ENCODE results near the gene ARPP21.

The ARPP21 gene

DNA sequence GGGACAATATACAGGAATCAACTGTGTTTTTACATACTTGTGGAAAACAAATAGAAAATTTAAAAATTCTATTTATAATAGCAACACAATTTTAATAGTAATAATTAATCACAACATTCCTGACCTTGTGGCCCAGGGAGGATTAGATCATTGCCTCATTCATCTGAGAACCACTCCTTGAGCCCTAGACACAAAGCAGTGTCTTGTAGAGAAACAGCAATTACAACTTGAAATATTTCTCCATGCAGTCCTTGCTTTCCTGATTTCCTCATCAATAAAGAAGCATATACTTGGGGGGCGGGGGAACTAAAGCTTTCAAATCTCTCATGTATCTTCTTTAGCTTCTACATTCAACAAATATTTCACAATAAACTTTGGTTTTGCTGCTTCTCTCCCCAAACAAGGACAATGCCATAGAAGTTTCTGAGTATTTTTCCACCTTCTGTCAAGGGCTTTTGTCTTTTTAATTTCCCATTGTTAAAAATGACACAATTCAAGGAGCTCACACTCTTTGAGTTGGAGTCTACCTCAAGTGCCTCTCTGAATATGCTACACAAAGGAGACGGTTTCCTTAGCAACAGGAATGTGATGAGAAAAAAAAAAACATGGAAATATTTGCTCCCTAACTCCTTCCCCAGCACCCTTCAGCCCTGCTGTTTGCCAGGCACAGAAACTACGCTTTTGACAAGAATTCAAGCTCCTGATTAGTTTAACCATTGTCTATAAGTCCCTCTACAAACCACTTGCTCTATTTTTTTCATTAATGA lies 118.8 kb downstream of the ARPP21 start:
- H3K36me3 Mint-ChIP-seq, result no peaks in the 10 kb centered on the region
- H3K27me3 Mint-ChIP-seq, result no peaks in the 10 kb centered on the region
- H3K27ac Mint-ChIP-seq, result no peak overlapping the region
- H3K9me3 Mint-ChIP-seq, result no peaks in the 10 kb centered on the region
- no peaks in the 10 kb centered on the region for H3K4me1 Mint-ChIP-seq
- no peak overlapping the region for H3K4me3 Mint-ChIP-seq

DNA sequence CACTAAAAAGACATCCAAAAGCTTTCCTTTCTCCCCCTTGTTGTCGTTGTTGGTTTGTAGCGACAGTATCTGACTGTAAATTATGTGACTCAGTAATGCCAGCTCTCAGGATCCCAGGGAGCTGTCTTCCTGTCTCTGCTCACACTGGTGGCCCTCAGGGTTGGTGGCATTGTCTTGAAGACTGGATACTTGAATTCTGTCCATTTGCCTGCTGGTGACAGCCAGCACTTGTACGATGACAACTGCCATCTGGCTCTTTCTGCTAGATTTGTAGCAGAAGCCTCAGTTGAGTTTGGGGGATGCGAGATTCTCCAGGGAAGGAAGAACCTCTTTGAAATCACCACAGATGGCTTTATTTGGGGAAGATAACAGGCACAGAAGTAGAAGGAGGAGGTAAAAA lies 120.8 kb downstream of the ARPP21 start:
- Mint-ChIP-seq H3K36me3 (no peaks in the 10 kb centered on the region), H3K27ac (no peak overlapping the region), H3K27me3 (no peaks in the 10 kb centered on the region), H3K4me1 (no peaks in the 10 kb centered on the region), H3K4me3 (no peak overlapping the region), H3K9me3 (no peaks in the 10 kb centered on the region)

DNA sequence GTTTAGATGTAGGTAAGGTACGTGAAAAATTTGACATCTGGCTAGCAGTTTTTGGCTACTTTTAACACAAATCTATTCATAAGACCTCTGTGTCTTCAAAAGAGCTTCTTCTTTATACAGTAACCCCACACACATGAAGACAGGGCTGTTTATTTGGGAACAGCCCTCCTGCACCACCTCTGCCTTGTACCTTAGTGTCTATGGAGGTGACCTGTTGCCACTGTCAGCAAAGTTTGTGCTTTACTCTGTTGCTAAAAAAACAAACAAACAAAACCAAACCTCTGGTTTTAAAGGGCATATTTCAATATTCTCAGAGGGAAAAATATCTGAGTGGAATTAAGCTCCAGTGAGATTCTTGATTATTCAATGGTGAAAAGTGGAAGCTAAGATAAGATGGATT lies 122.0 kb downstream of the ARPP21 start:
- no peaks in the 10 kb centered on the region for H3K36me3 Mint-ChIP-seq
- H3K9me3 Mint-ChIP-seq, result no peaks in the 10 kb centered on the region
- no peaks in the 10 kb centered on the region for H3K4me1 Mint-ChIP-seq
- no peak overlapping the region for H3K4me3 Mint-ChIP-seq
- no peaks in the 10 kb centered on the region for H3K27me3 Mint-ChIP-seq
- H3K27ac Mint-ChIP-seq, result no peak overlapping the region

DNA sequence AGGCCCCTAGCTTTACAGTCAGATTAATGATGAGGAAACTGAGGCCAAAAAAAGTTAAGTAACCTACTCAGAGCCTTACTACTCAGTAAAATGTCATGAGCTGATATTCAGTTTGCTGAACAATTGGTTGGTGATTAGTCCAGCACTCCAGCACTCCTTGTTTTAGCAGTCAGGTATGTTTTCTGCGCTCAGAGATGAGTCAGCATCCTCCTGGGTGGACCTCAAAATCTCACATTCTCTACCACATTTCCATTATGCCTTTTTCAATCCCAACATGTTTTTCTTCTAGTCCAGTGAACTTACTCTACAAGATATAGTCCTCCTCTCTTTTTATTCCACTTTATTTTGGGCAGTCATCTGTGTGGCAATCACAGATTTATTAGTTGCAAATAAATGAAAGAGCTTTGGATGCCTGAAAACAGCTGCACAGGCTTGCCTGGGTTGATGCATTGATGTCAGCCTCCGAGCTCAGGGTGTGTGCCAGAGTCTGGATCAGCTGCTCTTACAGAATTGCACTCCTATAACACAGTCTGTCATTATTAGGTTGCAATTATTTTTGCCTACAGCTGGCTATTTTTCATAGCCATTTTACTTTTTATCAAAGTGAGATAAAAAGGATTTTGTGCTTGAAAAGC lies 133.2 kb downstream of the ARPP21 start:
- Mint-ChIP-seq H3K27ac (no peak overlapping the region), H3K4me3 (no peak overlapping the region), H3K4me1 (no peaks in the 10 kb centered on the region), H3K27me3 (no peaks in the 10 kb centered on the region), H3K36me3 (no peaks in the 10 kb centered on the region), H3K9me3 (no peaks in the 10 kb centered on the region)

DNA sequence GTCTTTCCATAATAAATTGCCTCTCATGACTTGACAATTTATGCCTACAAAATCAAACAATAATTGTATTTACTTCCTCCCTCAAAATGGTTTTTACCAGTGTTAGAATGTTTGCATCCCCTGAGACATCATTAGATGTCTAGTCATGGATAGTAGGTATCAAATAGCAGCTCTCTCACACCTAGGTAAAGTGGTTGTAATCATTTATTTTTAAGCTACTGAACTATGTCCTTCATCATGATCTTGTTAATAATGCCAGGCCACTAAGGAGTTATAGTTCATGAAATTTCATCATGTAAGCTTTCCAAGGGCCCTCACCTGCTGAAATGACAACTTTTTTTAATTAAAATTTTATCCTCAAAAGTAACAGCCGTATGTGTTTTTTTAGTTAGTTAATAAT lies 134.1 kb downstream of the ARPP21 start:
- no peak overlapping the region for H3K27ac Mint-ChIP-seq
- H3K4me1 Mint-ChIP-seq, result no peaks in the 10 kb centered on the region
- H3K4me3 Mint-ChIP-seq, result no peak overlapping the region
- no peaks in the 10 kb centered on the region for H3K36me3 Mint-ChIP-seq
- H3K27me3 Mint-ChIP-seq, result no peaks in the 10 kb centered on the region
- H3K9me3 Mint-ChIP-seq, result no peaks in the 10 kb centered on the region

DNA sequence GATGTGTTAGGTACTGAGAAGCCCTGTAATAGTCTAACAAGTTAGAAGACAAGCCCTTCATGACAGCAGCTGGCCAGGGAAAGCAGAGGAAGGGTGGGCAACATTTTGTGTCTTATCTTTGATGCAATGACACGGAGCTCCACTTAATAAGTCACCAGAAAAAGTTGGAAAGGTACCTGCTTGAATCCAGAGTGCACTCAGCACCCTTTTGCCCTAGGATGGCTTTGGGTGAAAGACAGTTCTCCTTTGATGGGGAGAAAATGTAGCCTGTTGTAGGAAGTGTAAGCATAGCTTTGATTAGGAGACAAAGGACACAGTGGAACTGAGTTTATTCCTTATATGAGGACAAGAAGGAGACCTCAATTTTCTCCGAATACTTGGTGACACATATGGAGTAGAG lies 137.0 kb downstream of the ARPP21 start:
- Mint-ChIP-seq H3K27ac (no peak overlapping the region), H3K4me3 (no peak overlapping the region), H3K36me3 (no peaks in the 10 kb centered on the region), H3K27me3 (no peaks in the 10 kb centered on the region), H3K4me1 (no peaks in the 10 kb centered on the region), H3K9me3 (no peaks in the 10 kb centered on the region)

DNA sequence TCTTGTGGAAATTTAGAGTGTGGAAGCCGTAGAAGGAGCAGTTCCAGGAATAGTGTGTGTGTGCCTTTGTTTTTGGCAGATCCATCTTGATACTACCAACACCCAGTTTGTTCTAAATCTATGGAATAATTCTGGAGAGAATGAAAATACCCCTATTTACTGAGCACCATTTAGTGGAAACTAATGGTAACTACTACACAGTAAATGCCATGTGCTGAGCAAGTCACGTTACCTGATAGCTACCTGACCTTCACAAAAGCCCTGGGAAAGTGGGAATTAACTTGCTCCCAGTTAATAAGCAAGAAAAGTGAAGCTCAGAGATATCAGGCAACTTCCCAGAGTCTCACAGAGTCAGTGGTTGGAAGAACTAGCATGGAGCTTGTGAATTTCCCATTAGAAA lies 137.7 kb downstream of the ARPP21 start:
- Mint-ChIP-seq H3K27ac (no peak overlapping the region), H3K4me3 (no peak overlapping the region), H3K4me1 (no peaks in the 10 kb centered on the region), H3K27me3 (no peaks in the 10 kb centered on the region), H3K9me3 (no peaks in the 10 kb centered on the region), H3K36me3 (no peaks in the 10 kb centered on the region)

DNA sequence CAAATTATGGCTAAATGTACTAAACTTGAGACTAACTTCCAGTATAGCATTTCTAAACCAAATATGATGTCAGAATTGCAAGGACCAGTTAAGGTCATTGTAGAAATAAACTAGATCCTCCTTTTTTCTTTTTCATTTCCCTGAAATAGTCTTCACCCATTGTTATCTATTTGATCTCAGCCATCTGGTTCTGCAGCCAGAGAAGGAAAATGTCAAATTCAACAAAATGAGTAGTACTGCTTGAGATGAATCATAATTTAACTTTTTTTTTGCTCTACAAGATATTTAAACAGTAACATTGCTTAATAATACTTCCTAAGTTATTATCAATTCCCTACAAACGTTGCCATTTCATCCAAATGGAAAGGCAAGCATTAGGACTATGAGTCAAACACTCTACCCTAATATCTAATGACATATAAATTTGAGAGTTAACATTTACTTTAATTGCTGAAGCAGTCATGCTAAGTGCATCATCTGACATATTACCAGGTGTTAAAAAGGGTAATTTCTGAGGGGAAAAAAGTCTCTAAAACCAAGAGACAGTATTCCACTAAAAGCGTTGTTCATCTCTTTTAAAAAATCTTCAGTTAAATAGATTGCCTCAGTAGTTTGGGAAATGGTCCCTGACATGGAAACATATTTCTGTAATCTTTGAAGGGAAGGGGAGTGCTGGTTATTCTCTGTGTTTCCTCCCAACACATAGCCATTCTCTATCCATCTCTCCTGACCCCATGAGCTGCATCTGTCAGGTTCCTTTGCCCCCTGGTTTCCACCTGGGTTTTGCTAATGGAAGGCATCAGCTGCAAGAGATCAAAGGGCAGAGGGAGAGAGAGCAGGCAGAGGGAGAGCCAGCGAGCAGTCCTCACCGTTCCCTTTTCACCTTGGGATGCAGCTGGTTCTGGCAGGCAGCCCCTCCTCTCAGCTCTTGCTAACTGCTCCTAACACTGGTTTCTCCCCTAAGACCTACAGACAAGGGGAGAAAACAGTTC lies 138.5 kb downstream of the ARPP21 start:
- Mint-ChIP-seq H3K27me3 (no peaks in the 10 kb centered on the region), H3K9me3 (no peaks in the 10 kb centered on the region), H3K36me3 (no peaks in the 10 kb centered on the region), H3K4me1 (no peaks in the 10 kb centered on the region), H3K4me3 (no peak overlapping the region), H3K27ac (no peak overlapping the region)

DNA sequence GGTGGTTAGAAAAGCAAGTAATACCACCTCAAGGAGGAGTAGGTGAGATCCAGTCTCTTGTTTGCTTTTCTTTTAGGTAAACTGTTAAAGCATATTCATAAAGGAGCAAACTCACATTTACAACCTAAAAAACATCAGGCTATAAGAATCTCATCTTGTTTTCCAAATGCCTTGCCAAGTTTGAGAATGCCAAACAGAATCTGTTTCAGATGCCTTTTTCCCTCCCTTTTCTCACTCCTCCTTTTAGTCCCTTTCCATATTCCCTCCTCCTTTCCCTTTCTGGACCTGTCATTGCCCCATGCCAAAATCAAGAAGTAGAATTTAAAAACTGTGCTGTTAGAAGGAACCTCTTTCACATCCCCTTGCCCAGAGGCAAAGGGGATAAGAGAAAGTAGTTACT lies 140.3 kb downstream of the ARPP21 start:
- Mint-ChIP-seq H3K4me1 (no peaks in the 10 kb centered on the region), H3K36me3 (no peaks in the 10 kb centered on the region), H3K9me3 (peaks cover 4% of the 10 kb centered on the region), H3K27me3 (no peaks in the 10 kb centered on the region), H3K27ac (no peak overlapping the region), H3K4me3 (no peak overlapping the region)

DNA sequence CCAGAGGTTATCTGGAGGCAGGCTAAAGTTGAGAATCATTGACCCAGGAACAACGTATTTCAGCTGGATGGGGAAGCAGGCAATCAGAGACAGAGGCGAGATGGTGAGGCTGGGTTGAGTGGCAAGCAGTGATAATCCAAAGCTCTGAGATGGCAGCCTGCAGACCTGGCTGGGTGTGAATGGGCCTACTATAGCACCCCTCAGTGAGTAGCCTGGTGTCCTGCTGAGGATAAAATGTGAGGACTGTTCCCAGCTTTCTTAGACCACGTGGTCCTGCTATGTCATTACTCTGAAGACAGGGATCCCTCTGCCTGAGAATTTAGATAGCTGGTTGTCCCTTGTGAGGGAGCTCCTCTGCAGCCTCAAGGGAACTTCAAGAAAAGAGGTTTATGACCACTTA lies 141.5 kb downstream of the ARPP21 start:
- H3K4me1 Mint-ChIP-seq, result no peaks in the 10 kb centered on the region
- no peak overlapping the region for H3K27ac Mint-ChIP-seq
- H3K27me3 Mint-ChIP-seq, result peaks cover 2% of the 10 kb centered on the region
- H3K9me3 Mint-ChIP-seq, result peaks cover 11% of the 10 kb centered on the region
- no peaks in the 10 kb centered on the region for H3K36me3 Mint-ChIP-seq
- no peak overlapping the region for H3K4me3 Mint-ChIP-seq

DNA sequence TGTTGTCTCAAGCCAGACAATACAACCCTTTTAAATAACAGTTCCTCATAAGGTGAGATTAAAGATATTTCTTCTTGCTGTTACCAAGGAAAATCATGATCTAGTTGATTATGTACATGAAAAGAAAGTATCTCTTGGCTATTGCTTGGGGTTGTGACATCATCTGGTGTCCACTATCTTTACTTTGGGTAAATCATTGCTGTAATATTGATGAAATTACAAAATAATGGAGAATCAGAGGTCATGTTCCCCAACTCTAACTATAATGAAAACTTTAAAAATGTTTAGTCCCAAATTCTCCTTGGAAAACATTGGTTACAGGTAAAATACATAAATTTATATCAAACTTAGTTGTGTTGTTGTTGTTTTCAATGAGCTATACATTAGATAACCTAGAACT lies 142.2 kb downstream of the ARPP21 start:
- no peak overlapping the region for H3K27ac Mint-ChIP-seq
- H3K9me3 Mint-ChIP-seq, result peaks cover 11% of the 10 kb centered on the region
- H3K4me3 Mint-ChIP-seq, result no peak overlapping the region
- H3K36me3 Mint-ChIP-seq, result no peaks in the 10 kb centered on the region
- H3K27me3 Mint-ChIP-seq, result peaks cover 2% of the 10 kb centered on the region
- no peaks in the 10 kb centered on the region for H3K4me1 Mint-ChIP-seq

DNA sequence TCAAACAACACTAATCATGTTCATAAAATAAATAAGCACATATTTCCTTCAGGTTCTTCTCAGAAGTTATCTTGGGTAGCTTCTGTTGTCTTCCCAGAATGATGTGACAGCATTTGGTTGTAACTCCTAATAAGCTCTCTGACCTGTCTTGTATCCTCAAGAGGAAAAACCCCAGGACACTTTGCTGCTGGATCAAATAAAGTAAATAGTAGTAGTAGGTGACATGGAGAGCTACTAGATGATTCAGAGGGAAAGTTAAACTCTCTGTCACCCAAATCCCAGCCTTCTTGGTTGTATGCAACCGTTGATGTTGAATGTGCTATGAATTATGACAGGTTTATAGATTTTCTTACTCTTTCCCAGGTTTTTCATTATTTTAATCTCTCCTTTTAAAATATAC lies 143.0 kb downstream of the ARPP21 start:
- Mint-ChIP-seq H3K4me3 (no peak overlapping the region), H3K9me3 (peaks cover 11% of the 10 kb centered on the region), H3K36me3 (no peaks in the 10 kb centered on the region), H3K27me3 (peaks cover 2% of the 10 kb centered on the region), H3K4me1 (no peaks in the 10 kb centered on the region), H3K27ac (no peak overlapping the region)

DNA sequence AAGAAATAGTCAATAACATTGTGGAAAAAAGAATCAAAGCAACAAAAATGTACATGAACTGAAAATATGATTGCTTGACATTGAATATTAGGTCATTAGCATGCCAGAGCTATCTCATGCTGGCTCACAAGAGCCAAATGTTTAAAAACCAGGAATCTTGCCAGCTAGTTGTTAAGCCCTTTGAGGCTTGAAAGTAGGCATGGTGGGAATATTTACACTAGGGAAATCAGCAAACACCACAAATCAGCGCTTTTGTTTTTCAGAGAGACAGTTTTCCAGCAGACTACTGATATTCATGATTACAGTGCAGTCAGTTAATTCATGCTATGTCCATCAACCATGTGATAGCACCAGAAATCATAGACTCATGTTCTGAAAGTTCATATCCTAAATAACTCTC lies 144.8 kb downstream of the ARPP21 start:
- Mint-ChIP-seq H3K9me3 (peaks cover 11% of the 10 kb centered on the region), H3K4me3 (no peak overlapping the region), H3K27ac (no peak overlapping the region), H3K4me1 (no peaks in the 10 kb centered on the region), H3K36me3 (no peaks in the 10 kb centered on the region), H3K27me3 (peaks cover 2% of the 10 kb centered on the region)

DNA sequence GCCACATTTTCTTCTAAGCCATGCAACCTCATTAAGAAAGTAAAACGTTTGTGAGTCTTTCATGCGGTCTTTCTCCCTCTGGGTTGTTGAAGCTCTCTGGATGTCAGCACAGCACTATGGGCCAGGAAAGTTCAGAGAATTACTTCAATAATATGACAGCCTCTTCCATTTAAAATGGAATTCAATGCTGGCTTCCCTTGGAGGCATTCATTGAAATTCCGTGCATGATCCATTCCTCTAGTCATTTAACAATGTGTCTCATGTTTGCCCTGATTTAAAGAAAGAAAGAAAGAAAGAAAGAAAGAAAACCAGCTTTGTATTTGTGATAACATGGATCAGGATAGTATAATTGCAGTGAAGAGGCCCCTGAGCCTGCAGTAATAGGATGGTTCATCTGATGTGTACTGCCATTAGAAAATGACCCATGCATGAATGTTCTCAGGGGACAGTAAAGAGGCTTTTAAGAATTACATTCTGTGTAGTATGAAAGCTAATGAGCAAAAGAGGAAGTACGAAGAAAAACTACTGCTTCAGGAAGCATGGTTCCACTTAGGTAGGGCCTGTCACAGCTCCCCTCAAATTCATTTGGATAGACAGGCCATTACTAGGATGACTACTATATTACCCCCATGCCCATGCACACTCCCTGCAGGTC lies 146.0 kb downstream of the ARPP21 start:
- H3K4me3 Mint-ChIP-seq, result no peak overlapping the region
- H3K36me3 Mint-ChIP-seq, result no peaks in the 10 kb centered on the region
- no peak overlapping the region for H3K27ac Mint-ChIP-seq
- no peaks in the 10 kb centered on the region for H3K4me1 Mint-ChIP-seq
- peaks cover 2% of the 10 kb centered on the region for H3K27me3 Mint-ChIP-seq
- peaks cover 11% of the 10 kb centered on the region for H3K9me3 Mint-ChIP-seq

DNA sequence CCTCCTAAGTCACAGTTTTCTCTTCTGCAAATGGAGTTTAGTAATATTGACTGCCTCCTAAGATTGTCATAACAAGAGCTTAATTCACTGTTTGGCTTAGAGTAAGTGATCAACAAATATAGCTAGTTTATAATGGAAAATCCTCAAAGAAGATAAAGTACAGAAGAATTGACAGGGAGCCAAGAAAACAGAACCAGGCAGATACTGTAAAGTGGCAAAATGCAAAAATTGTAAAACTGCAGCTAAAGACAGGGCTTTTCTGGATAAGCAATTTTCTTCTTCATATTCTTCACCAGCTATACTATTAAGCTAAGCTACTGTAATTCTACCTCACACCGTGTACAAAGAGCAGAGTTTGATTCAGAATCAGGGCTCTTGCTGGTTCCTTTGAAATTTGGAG lies 148.6 kb downstream of the ARPP21 start:
- Mint-ChIP-seq H3K4me3 (no peak overlapping the region), H3K4me1 (no peaks in the 10 kb centered on the region), H3K27me3 (peaks cover 2% of the 10 kb centered on the region), H3K27ac (no peak overlapping the region), H3K9me3 (peaks cover 11% of the 10 kb centered on the region), H3K36me3 (no peaks in the 10 kb centered on the region)

Data from activated naive CD4-positive, alpha-beta T cell treated with anti-CD3 and anti-CD28 coated beads, Interleukin-2, amount 50 U/mL, for 24 hours (primary cell).